A549 treated with dexamethasone at 1 μM for 4 hours (cell line): ENCODE results near the gene HRNR. TPM values are rescaled to one million over a fixed set of nuclear protein-coding genes. Genes with fewer than 3 reads are reported as not detected.

Experiments used
- total RNA-seq: library from RNA; stranded (reverse); fragments of 200-300 nt; extraction: Qiagen RNA extraction; gene quantifications from 5 replicates; pipeline ENCODE4 v1.2.3, GENCODE V29; 2022

The HRNR gene
- not detected in 5 replicates for total RNA-seq

DNA sequence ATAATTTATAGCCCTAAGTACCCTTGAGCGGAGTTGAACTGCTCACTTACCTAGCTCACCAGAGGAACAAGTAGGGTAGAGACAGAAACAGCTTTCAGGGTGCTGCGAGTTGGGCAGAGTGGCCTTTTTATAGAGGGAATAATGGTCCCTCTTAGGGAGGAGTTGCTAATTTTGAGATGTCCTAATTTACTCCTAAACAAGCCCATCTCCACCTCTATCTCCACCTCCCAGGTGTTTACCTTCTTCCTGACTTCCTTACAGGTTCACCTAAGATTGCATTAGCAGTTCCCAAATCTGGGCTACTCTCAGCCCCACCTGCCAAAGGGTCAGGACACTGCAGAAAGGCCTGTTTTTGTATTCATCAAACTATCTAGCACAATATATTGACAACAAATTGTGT lies at the start of gene HRNR:
Gene HRNR, minus strand, starts transcription at position 101 of the 400 bp plus-strand sequence. CDS start 940 bp downstream, outside the sequence.

Other genes with a start within 250 kb of the HRNR start
- 2,531 to 3,155 TPM (median 2,621 TPM) in 5 replicates for gene S100A10, start 230.3 kb downstream of the HRNR start, total RNA-seq
- 1,800 to 1,985 TPM (median 1,837 TPM) in 5 replicates for gene S100A11, start 187.2 kb downstream of the HRNR start, total RNA-seq
- gene TCHHL1, start 135.1 kb downstream of the HRNR start, total RNA-seq, result not detected in 5 replicates
- gene TCHH, start 108.7 kb downstream of the HRNR start, total RNA-seq, result 0.25 to 0.33 TPM (median 0.26 TPM) in 5 replicates
- gene RPTN, start 65.0 kb downstream of the HRNR start, total RNA-seq, result 0.02 TPM in 1 of 5 replicates, not detected in the others
- gene FLG, start 101.0 kb upstream of the HRNR start, total RNA-seq, result under 0.01 to 0.01 TPM (median 0.01 TPM) in 4 of 5 replicates, not detected in the other
- gene FLG2, start 135.8 kb upstream of the HRNR start, total RNA-seq, result not detected in 5 replicates
- gene CRNN, start 190.1 kb upstream of the HRNR start, total RNA-seq, result not detected in 5 replicates